Activated B cell treated with CpG ODN at 0.5 μM for 24 hours (primary cell): ENCODE results near the gene PANX2. TPM values are rescaled to one million over a fixed set of nuclear protein-coding genes. Genes with fewer than 3 reads are reported as not detected.

Source experiments
- ATAC-seq: fragments of 200-7000 bp; cut with Tn5 transposase; one replicate; pipeline ENCODE4 v1.10.0; 2021; ENCODE audit warnings: low read depth, mild to moderate bottlenecking, moderate library complexity
- CTCF ChIA-PET: fragments of 350-600 bp; sonication (Branson Sonifier 250); formaldehyde crosslinking; loops from one replicate; lab custom pipeline; 2021; ENCODE audit warnings: antibody characterized with exemption; lab: Charles Lee
- POLR2A ChIA-PET: fragments of 350-600 bp; sonication (Branson Sonifier 250); formaldehyde crosslinking; loops from one replicate; lab custom pipeline; 2021; ENCODE audit warnings: antibody characterized with exemption; lab: Charles Lee
- DNase-seq: peaks from one replicate; pipeline ENCODE4 v3.0.0; 2022
- H3K27ac Mint-ChIP-seq: one replicate; pipeline ENCODE4 v1.8.0; 2020; ENCODE audit warnings: mixed read lengths
- H3K27me3 Mint-ChIP-seq: one replicate; pipeline ENCODE4 v1.8.0; 2021; ENCODE audit warnings: mixed read lengths
- H3K36me3 Mint-ChIP-seq: one replicate; pipeline ENCODE4 v1.8.0; 2021; ENCODE audit warnings: low read depth, mixed read lengths
- H3K4me1 Mint-ChIP-seq: one replicate; pipeline ENCODE4 v1.8.0; 2021; ENCODE audit warnings: mixed read lengths
- H3K4me3 Mint-ChIP-seq: one replicate; pipeline ENCODE4 v1.8.0; 2020; ENCODE audit warnings: mild to moderate bottlenecking, mixed read lengths
- H3K9me3 Mint-ChIP-seq: one replicate; pipeline ENCODE4 v1.8.0; 2020; ENCODE audit warnings: mixed read lengths
- CTCF ChIP-seq: fragments of 200-600 bp; IDR thresholded peaks from one replicate; pipeline ENCODE4 v1.8.0; 2022; ENCODE audit warnings: antibody characterized with exemption, mild to moderate bottlenecking
- intact Hi-C: fragments of 100-400 bp; cut with micrococcal nuclease; formaldehyde crosslinking; loops from one replicate; pipeline ENCODE4 v1.15.1; 2024
- total RNA-seq: library from RNA; stranded (reverse); gene quantifications from 2 replicates; pipeline ENCODE4 v1.2.3, GENCODE V29; 2022

The PANX2 gene
- total RNA-seq, 1 donor from 2014 or later: 0.27 TPM

GRCh38 chr22:50205781-50206569, 35.4 kb downstream of the PANX2 start:
- peaks cover 50% of the 10 kb centered on the region for H3K36me3 Mint-ChIP-seq
- intact Hi-C loops: loop anchor here (5.0 to 10.0 kb wide), 3 partner anchors 174 to 351 kb away; partner anchors contain the start of genes IL17REL and ZBED4
- no peak for TF ChIP-seq CTCF
- POLR2A ChIA-PET: interaction anchor here (3.1 to 5.0 kb wide), 3 partner anchors 10 to 19 kb away, joined by 12 to 55 read pairs (median 20); no protein-coding TSS in a partner anchor
- CTCF ChIA-PET: interaction anchor here (1.1 to 4.0 kb wide), 5 partner anchors 14 to 276 kb away, joined by 3 to 39 read pairs (median 3); no protein-coding TSS in a partner anchor
- H3K4me3 Mint-ChIP-seq: no peak overlapping the region
- H3K4me1 Mint-ChIP-seq: peaks cover 39% of the 10 kb centered on the region
- H3K27me3 Mint-ChIP-seq: no peaks in the 10 kb centered on the region
- no peak overlapping the region for H3K27ac Mint-ChIP-seq
- ATAC-seq (no peak), DNase-seq (no peak)
- H3K9me3 Mint-ChIP-seq: no peaks in the 10 kb centered on the region

DNA sequence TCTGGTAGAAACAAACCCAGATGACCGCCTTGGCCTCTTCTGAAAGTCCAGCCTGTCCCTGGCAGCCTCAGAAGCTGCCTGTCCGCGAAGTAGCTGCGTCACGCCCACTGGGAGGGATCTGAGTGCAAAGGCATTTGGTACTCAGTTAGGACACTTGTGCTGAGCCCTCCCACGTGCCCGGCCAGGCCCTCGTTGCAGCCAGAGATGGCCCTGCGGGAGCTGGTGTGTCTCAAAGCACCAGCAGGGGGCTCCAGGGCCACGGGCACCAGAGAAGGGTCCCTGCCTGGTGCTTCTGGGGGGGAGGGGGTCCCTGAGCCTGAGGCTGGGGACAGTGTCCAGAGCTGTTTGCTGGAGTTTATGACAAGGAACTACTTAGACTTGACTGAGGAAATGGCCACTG, 36.1 kb downstream of the PANX2 start:
- Mint-ChIP-seq H3K4me1 (peaks cover 39% of the 10 kb centered on the region), H3K27me3 (no peaks in the 10 kb centered on the region), H3K36me3 (peaks cover 54% of the 10 kb centered on the region), H3K4me3 (no peak overlapping the region), H3K9me3 (no peaks in the 10 kb centered on the region), H3K27ac (no peak overlapping the region)
- no peak for TF ChIP-seq CTCF
- POLR2A ChIA-PET: interaction anchor here (3.1 to 5.0 kb wide), 3 partner anchors 11 to 20 kb away, joined by 12 to 55 read pairs (median 20); no protein-coding TSS in a partner anchor
- CTCF ChIA-PET: interaction anchor here (1.1 to 4.0 kb wide), 5 partner anchors 15 to 277 kb away, joined by 3 to 39 read pairs (median 3); no protein-coding TSS in a partner anchor
- intact Hi-C loops: loop anchor here (5.0 to 10.0 kb wide), 3 partner anchors 174 to 352 kb away; partner anchors contain the start of genes IL17REL and ZBED4
- no peak for ATAC-seq
- no peak for DNase-seq

GRCh38 chr22:50207383-50208140, 37.0 kb downstream of the PANX2 start:
- H3K4me1 Mint-ChIP-seq: peaks cover 31% of the 10 kb centered on the region
- TF ChIP-seq CTCF: no peak
- intact Hi-C loops: loop anchor here (5.0 to 10.0 kb wide), 3 partner anchors 175 to 353 kb away; partner anchors contain the start of genes IL17REL and ZBED4
- no peak overlapping the region for H3K4me3 Mint-ChIP-seq
- no peaks in the 10 kb centered on the region for H3K9me3 Mint-ChIP-seq
- H3K27ac Mint-ChIP-seq: peak overlapping the region; percentile 41
- ChIA-PET POLR2A (interaction anchor here (0.6 to 5.0 kb wide), 8 partner anchors 12 to 370 kb away, joined by 3 to 55 read pairs (median 4); no protein-coding TSS in a partner anchor), CTCF (interaction anchor here (1.1 to 4.0 kb wide), 6 partner anchors 17 to 278 kb away, joined by 3 to 39 read pairs (median 6); no protein-coding TSS in a partner anchor)
- DNase-seq: peak; percentile 52
- peak; percentile 76 for ATAC-seq
- H3K36me3 Mint-ChIP-seq: peaks cover 63% of the 10 kb centered on the region
- no peaks in the 10 kb centered on the region for H3K27me3 Mint-ChIP-seq

- H3K27ac Mint-ChIP-seq: no peak overlapping the region
- H3K9me3 Mint-ChIP-seq: no peaks in the 10 kb centered on the region
- no peak for DNase-seq
- no peak for ATAC-seq
- H3K4me3 Mint-ChIP-seq: no peak overlapping the region
- no peak for TF ChIP-seq CTCF
- H3K4me1 Mint-ChIP-seq: peaks cover 29% of the 10 kb centered on the region
- H3K27me3 Mint-ChIP-seq: no peaks in the 10 kb centered on the region
- intact Hi-C loops: loop anchor here (5.0 to 10.0 kb wide), 3 partner anchors 176 to 354 kb away; partner anchors contain the start of genes IL17REL and ZBED4
- peaks cover 68% of the 10 kb centered on the region for H3K36me3 Mint-ChIP-seq
- ChIA-PET POLR2A (interaction anchor here (0.6 to 5.0 kb wide), 7 partner anchors 13 to 246 kb away, joined by 3 to 55 read pairs (median 5); no protein-coding TSS in a partner anchor), CTCF (interaction anchor here (1.1 to 4.0 kb wide), 4 partner anchors 18 to 278 kb away, joined by 4 to 39 read pairs (median 10); no protein-coding TSS in a partner anchor)
These were observed 38.0 kb downstream of the PANX2 start for GRCh38 chr22:50208430-50208938.
